ENCODE results near the gene SEC16A.

DNA sequence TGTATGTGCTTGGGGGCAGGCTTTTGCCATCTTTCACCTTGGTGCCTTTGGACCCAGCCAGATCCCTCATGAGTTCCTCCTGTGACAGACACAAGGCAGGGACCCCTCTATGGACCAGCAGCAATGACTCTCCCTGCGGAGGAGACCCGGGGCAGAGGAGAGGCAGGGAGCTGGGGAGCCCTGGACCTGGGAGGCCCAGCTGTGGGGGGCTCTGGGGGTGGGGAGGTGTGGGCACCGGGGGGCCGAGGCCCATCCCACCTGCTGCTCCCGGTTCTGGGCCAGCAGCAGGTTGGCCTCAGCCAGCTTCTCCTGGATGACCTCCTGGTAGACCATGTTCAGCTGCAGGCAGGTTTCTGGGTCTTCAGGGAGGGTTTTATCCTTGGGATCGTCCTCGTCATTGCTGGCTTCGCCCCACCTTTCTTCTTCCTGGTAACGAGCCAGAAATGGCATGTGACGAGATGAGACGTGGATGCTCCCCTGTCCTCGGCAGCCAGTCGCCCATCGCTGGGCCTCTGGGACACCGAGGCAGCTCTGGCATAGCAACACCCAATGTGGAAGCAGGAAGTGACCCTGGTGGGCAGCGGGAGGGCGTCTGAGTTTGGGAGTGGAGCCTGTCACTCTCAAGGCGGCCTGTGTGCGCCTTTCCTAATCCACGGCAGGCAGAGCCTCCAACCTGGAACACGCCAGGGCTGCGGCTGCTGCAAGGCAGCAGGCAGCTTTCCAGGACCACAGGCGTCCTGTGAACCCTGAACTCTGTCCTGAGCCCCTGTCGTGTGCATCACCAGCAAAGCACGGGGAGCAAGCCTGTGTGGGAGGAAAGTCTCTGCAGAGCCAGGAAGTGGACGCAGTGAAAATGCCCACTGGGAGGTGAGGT, 87.3 kb downstream of the SEC16A start:
- TF ChIP-seq GATA2 (IDR thresholded peaks at IDR 0.05; ENCODE audit: low read depth, low read length) (no peak), GATA3 (IDR thresholded peaks at IDR 0.05; ENCODE audit: low read depth, low read length) (no peak)

Data from SH-SY5Y (cell line).